ENCODE results near the gene CD300LG. TPM values are rescaled to one million over a fixed set of nuclear protein-coding genes. Genes with fewer than 3 reads are reported as not detected.
"Not testable (repeated sequence)": the region's sequence is repeated elsewhere in the genome, so short reads cannot be mapped to it uniquely, and the experiment has no call there.

CD300LG gene, protein sequence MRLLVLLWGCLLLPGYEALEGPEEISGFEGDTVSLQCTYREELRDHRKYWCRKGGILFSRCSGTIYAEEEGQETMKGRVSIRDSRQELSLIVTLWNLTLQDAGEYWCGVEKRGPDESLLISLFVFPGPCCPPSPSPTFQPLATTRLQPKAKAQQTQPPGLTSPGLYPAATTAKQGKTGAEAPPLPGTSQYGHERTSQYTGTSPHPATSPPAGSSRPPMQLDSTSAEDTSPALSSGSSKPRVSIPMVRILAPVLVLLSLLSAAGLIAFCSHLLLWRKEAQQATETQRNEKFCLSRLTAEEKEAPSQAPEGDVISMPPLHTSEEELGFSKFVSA
- total RNA-seq = 1 to 10 TPM in 2 of 5 donors, under 1 TPM in 2, not detected in 1; 0.29 to 3.7 (median 1.5) TPM
- 1 to 10 TPM in 1 of 3 donors, under 1 TPM in 2; 0.37 to 1.1 (median 0.92) TPM for polyA plus RNA-seq
- long read RNA-seq, donor 1 = 0 reads
- long read RNA-seq, donor 2 = 0 reads
- long read RNA-seq, donor 3 = 0 reads
- long read RNA-seq, donor 4 = 0 reads
- long read RNA-seq, donor 5 = 0 reads
- long read RNA-seq, donor 6 = 0 reads
- long read RNA-seq, donor 7 = 0 reads
- long read RNA-seq, donor 8 = 0 reads
- long read RNA-seq, donor 9 = 0 reads
- long read RNA-seq, donor 10 = 0 reads

DNA sequence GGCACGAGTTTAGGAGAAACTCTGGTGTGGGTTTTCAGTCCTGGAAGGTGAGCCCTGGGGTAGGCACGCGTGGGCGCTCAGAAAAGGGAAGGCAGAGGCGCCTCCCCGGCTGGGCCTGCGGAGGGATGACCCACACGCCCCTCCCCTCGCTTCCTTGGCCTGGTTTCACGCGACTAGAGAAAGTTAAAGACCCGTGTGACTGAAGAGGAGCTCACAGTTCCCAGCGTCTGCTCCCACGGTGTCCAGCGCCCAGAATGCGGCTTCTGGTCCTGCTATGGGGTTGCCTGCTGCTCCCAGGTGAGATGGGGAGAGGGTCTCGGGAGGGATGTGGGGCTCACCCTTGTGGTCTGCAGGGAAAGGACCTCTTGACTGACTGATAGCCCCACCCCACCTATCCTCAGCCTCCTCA lies at the start of gene CD300LG:
TSS of gene CD300LG (plus strand) at position 214 of the 409 bp plus-strand sequence. CDS start at position 255, 41 bp downstream.
- DNase-seq = no peak
- Histone ChIP-seq H3K36me3 (no peaks in the 10 kb centered on the region), H3K4me3 (peak within 1 kb of the TSS in 1 of 4 donors; percentile 1), H3K27me3 (peaks cover 0 to 11% (median 0%) of the 10 kb centered on the region in 3 donors), H3K9me3 (no peaks in the 10 kb centered on the region), H3K27ac (no peak within 1 kb of the TSS), H3K4me1 (peaks cover 0 to 16% (median 8%) of the 10 kb centered on the region in 4 donors)
- WGBS, 5 donors = 31 to 49% (median 37%) methylated on average over 13 to 17 of the region's 17 CpGs
- intact Hi-C loops (cut with DNase I; ENCODE audit: low total_unique reads) = no loop called here
- TF ChIP-seq POLR2AphosphoS5 (IDR thresholded peaks at IDR 0.05) (no peak), POLR2A (IDR thresholded peaks at IDR 0.05) (no peak), EP300 (IDR thresholded peaks at IDR 0.05) (no peak)
- TF ChIP-seq, protein P1, sequence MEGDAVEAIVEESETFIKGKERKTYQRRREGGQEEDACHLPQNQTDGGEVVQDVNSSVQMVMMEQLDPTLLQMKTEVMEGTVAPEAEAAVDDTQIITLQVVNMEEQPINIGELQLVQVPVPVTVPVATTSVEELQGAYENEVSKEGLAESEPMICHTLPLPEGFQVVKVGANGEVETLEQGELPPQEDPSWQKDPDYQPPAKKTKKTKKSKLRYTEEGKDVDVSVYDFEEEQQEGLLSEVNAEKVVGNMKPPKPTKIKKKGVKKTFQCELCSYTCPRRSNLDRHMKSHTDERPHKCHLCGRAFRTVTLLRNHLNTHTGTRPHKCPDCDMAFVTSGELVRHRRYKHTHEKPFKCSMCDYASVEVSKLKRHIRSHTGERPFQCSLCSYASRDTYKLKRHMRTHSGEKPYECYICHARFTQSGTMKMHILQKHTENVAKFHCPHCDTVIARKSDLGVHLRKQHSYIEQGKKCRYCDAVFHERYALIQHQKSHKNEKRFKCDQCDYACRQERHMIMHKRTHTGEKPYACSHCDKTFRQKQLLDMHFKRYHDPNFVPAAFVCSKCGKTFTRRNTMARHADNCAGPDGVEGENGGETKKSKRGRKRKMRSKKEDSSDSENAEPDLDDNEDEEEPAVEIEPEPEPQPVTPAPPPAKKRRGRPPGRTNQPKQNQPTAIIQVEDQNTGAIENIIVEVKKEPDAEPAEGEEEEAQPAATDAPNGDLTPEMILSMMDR (IDR thresholded peaks at IDR 0.05) = no peak

DNA sequence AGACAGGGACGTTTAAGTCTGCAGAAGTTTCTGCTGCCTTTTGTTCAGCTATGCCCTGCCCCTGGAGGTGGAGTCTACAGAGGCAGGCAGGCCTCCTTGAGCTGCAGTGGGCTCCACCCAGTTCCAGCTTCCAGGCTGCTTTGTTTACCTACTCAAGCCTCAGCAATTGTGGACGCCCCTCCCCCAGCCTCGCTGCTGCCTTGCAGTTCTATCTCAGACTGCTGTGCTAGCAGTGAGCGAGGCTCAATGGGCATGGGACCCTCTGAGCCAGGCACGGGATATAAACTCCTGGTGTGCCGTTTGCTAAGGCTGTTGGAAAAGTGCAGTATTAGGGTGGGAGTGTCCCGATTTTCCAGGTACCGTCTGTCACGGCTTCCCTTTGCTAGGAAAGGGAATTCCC lies 49.0 kb upstream of the CD300LG start:
- 58 to 79% (median 63%) methylated on average over 6 to 9 of the region's 9 CpGs for WGBS, 5 donors
- H3K36me3 ChIP-seq = peaks cover 0 to 15% (median 10%) of the 10 kb centered on the region in 4 donors
- peak in 1 of 2 donors; percentile 72 for DNase-seq
- H3K27ac ChIP-seq; H3K9me3 ChIP-seq; intact Hi-C loops (cut with DNase I; ENCODE audit: low total_unique reads); H3K4me1 ChIP-seq; H3K27me3 ChIP-seq; H3K4me3 ChIP-seq: not testable (repeated sequence)

DNA sequence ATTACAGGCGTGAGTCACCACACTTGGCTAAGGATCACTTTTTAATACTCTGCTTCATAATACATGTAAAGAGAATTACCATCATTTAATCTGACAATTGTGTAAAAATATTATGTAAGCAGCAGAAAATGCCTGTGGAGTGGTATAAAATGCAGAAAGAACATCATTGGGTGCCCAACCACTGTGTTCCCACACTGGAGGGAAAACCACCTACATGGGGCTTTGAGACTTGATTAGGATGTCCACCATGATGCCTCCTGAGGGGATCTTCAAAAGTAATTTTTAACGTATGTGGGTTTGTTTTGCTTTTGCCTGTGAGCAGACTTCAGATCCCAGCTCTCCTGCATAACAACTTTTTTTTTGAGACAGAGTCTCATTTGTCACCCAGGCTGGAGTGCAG lies 47.9 kb upstream of the CD300LG start:
- Histone ChIP-seq H3K27me3 (no peaks in the 10 kb centered on the region), H3K4me1 (no peaks in the 10 kb centered on the region)
- WGBS, 5 donors = 77 to 87% (median 83%) methylated on average over 2 of the region's 2 CpGs

DNA sequence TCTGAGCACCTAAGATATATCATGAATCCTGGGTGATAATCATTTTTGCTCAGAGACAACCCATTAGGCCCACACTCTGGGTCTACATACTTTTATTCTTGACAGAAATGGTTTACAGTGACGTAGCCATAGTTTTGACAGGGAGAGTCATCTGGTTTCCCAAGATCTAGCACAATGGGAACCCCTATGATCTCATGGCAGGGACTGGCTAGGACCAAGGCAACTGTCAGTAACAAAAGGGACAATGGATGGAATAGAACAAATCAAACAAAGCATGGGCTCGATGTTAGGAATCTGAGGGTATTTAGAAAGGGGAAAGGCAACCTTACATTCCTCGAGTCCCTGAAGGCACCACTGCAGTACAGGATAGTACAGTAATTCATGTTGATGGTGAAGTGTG lies 46.2 kb upstream of the CD300LG start:
- Histone ChIP-seq H3K36me3 (peaks cover 0 to 26% (median 14%) of the 10 kb centered on the region in 4 donors), H3K9me3 (no peaks in the 10 kb centered on the region), H3K27me3 (no peaks in the 10 kb centered on the region), H3K4me1 (no peaks in the 10 kb centered on the region), H3K4me3 (no peak overlapping the region), H3K27ac (no peak overlapping the region)
- 84 to 94% (median 91%) methylated on average over 3 of the region's 3 CpGs for WGBS, 5 donors
- TF ChIP-seq POLR2A (IDR thresholded peaks at IDR 0.05) (no peak), EP300 (IDR thresholded peaks at IDR 0.05) (no peak), POLR2AphosphoS5 (IDR thresholded peaks at IDR 0.05) (no peak)
- TF ChIP-seq, protein P1 (IDR thresholded peaks at IDR 0.05) = no peak
- no peak for DNase-seq
- intact Hi-C loops (cut with DNase I; ENCODE audit: low total_unique reads) = no loop called here

More for the DNA sequence above, 47.9 kb upstream of the CD300LG start:
- H3K4me3 ChIP-seq = no peak overlapping the region
- TF ChIP-seq, protein P1 (IDR thresholded peaks at IDR 0.05) = no peak
- TF ChIP-seq POLR2AphosphoS5 (IDR thresholded peaks at IDR 0.05) = no peak
- no peak for TF ChIP-seq POLR2A (IDR thresholded peaks at IDR 0.05)
- no peak for TF ChIP-seq EP300 (IDR thresholded peaks at IDR 0.05)
- H3K36me3 ChIP-seq = peaks cover 0 to 23% (median 13%) of the 10 kb centered on the region in 4 donors
- no peak overlapping the region for H3K27ac ChIP-seq
- no peaks in the 10 kb centered on the region for H3K9me3 ChIP-seq
- intact Hi-C loops (cut with DNase I; ENCODE audit: low total_unique reads) = no loop called here
- DNase-seq = no peak

Measured in stomach (tissue), 19 donors.